ENCODE measurements around the gene TCF20. TPM values are rescaled to one million over a fixed set of nuclear protein-coding genes. Genes with fewer than 3 reads are reported as not detected.

Gene TCF20
- total and polyA plus RNA-seq, 8 donors, result 24.8 to 41.3 (median 25.6) TPM

GRCh38 chr22:42272431-42272999 is 2.1 kb upstream of the TCF20 start:
- ATAC-seq (no peak), DNase-seq (no peak)
- Histone ChIP-seq H3K4me1 (peaks cover 0 to 26% of the 10 kb centered on the region in 2 donors), H3K9me3 (no peaks in the 10 kb centered on the region), H3K27me3 (no peaks in the 10 kb centered on the region), H3K36me3 (no peaks in the 10 kb centered on the region), H3K4me3 (no peak overlapping the region), H3K27ac (no peak overlapping the region)
- intact Hi-C loops (cut with DNase I), result no loop called here
- TF ChIP-seq, protein P1, sequence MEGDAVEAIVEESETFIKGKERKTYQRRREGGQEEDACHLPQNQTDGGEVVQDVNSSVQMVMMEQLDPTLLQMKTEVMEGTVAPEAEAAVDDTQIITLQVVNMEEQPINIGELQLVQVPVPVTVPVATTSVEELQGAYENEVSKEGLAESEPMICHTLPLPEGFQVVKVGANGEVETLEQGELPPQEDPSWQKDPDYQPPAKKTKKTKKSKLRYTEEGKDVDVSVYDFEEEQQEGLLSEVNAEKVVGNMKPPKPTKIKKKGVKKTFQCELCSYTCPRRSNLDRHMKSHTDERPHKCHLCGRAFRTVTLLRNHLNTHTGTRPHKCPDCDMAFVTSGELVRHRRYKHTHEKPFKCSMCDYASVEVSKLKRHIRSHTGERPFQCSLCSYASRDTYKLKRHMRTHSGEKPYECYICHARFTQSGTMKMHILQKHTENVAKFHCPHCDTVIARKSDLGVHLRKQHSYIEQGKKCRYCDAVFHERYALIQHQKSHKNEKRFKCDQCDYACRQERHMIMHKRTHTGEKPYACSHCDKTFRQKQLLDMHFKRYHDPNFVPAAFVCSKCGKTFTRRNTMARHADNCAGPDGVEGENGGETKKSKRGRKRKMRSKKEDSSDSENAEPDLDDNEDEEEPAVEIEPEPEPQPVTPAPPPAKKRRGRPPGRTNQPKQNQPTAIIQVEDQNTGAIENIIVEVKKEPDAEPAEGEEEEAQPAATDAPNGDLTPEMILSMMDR (IDR thresholded peaks at IDR 0.05), result no peak

- intact Hi-C loops (cut with DNase I), result no loop called here
- no peaks in the 10 kb centered on the region for H3K36me3 ChIP-seq
- H3K4me1 ChIP-seq, result peaks cover 0 to 27% of the 10 kb centered on the region in 2 donors
- ATAC-seq (no peak), DNase-seq (no peak)
- H3K4me3 ChIP-seq, result no peak overlapping the region
- H3K9me3 ChIP-seq, result no peaks in the 10 kb centered on the region
- no peaks in the 10 kb centered on the region for H3K27me3 ChIP-seq
- no peak overlapping the region for H3K27ac ChIP-seq
- TF ChIP-seq, protein P1 (IDR thresholded peaks at IDR 0.05), result no peak
These were observed 1.5 kb upstream of the TCF20 start for GRCh38 chr22:42271906-42272305.

DNA sequence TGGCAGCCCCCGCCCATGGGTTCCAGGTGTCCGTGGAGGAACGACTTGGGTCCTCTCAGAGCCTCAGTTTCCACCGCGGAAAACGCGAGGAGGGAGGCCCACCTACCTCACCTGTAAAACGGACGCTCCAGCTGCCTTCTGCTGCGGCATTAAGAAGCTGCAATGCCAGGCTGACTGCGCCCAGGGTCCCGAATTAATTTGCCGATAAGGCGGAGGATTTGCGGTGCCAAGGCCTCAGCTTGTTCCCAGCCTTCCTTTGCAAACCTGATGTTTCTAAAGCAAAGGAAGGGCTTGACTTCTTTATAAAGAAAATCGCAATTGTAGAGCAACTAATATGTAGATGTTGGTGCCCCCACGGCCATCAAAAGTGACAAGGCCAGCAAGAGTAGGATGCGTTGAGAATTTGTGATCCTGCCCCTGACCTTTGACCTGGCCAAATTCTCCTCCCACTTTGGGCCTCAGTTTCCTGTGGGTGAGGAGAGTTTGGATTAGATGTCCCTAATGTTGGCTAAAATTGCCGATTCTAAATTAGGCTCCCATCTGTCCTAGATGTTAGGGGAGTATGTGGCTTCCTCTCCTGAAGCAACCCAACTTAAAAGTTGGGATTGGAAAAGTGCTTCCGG is 849 bp upstream of the TCF20 start:
- H3K27ac ChIP-seq, result peak overlapping the region in 1 of 2 donors; percentile 28

DNA sequence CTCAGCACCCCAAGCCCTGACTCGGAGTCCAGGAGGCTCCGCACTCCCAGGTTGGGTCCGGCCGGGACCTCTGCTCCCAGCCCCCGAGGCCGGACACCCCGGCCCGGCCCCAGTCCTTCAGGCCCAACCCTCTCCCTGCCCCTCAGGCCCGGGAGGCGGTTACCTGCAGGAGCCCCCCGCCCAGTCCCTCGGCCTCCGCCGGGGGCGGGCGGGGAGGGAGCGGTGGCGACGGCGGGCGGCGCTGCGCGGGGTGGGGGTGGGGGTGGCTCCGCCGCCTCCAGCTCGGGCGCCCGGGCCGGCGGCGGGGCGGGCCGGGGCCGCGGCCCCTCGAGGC is 310 bp downstream of the TCF20 start:
- Histone ChIP-seq H3K27ac (peak overlapping the region; percentile 74 to 84), H3K4me3 (peak overlapping the region; percentile 100), H3K27me3 (no peaks in the 10 kb centered on the region), H3K36me3 (no peaks in the 10 kb centered on the region), H3K9me3 (no peaks in the 10 kb centered on the region), H3K4me1 (peaks cover 0 to 27% of the 10 kb centered on the region in 2 donors)
- TF ChIP-seq, protein P1 (IDR thresholded peaks at IDR 0.05), result no peak
- intact Hi-C loops (cut with DNase I), result no loop called here
- peak; percentile 67 for ATAC-seq
- peak in 1 of 4 donors; percentile 85 for DNase-seq

More for the DNA sequence above, 849 bp upstream of the TCF20 start:
- peak overlapping the region; percentile 37 to 100 for H3K4me3 ChIP-seq
- peaks cover 0 to 27% of the 10 kb centered on the region in 2 donors for H3K4me1 ChIP-seq
- H3K36me3 ChIP-seq, result no peaks in the 10 kb centered on the region
- H3K27me3 ChIP-seq, result no peaks in the 10 kb centered on the region
- H3K9me3 ChIP-seq, result no peaks in the 10 kb centered on the region
- intact Hi-C loops (cut with DNase I), result no loop called here
- TF ChIP-seq, protein P1 (IDR thresholded peaks at IDR 0.05), result no peak
- DNase-seq (no peak), ATAC-seq (no peak)

- Histone ChIP-seq H3K4me1 (peaks cover 0 to 27% of the 10 kb centered on the region in 2 donors), H3K9me3 (no peaks in the 10 kb centered on the region), H3K27me3 (no peaks in the 10 kb centered on the region), H3K4me3 (peak overlapping the region; percentile 100), H3K36me3 (no peaks in the 10 kb centered on the region), H3K27ac (peak overlapping the region; percentile 74 to 84)
- intact Hi-C loops (cut with DNase I), result no loop called here
- TF ChIP-seq, protein P1 (IDR thresholded peaks at IDR 0.05), result no peak
- peak in 3 of 4 donors; percentile 44 to 94 (median 74) for DNase-seq
- peak; percentile 89 for ATAC-seq
These were observed 849 bp downstream of the TCF20 start for GRCh38 chr22:42269432-42270175.

Data from left lung (tissue), 10 donors.